Activated B cell treated with CpG ODN at 0.5 μM for 24 hours (primary cell): ENCODE measurements around the gene MYO10. TPM values are rescaled to one million over a fixed set of nuclear protein-coding genes. Genes with fewer than 3 reads are reported as not detected.
"Not testable (repeated sequence)": the region's sequence is repeated elsewhere in the genome, so short reads cannot be mapped to it uniquely, and the experiment has no call there.

Experiments
- ATAC-seq: fragments of 200-7000 bp; cut with Tn5 transposase; one replicate; pipeline ENCODE4 v1.10.0; 2021; ENCODE audit warnings: low read depth, mild to moderate bottlenecking, moderate library complexity
- CTCF ChIA-PET: fragments of 350-600 bp; sonication (Branson Sonifier 250); formaldehyde crosslinking; loops from one replicate; lab custom pipeline; 2021; ENCODE audit warnings: antibody characterized with exemption; lab: Charles Lee
- POLR2A ChIA-PET: fragments of 350-600 bp; sonication (Branson Sonifier 250); formaldehyde crosslinking; loops from one replicate; lab custom pipeline; 2021; ENCODE audit warnings: antibody characterized with exemption; lab: Charles Lee
- DNase-seq: peaks from one replicate; pipeline ENCODE4 v3.0.0; 2022
- H3K27ac Mint-ChIP-seq: one replicate; pipeline ENCODE4 v1.8.0; 2020; ENCODE audit warnings: mixed read lengths
- H3K27me3 Mint-ChIP-seq: one replicate; pipeline ENCODE4 v1.8.0; 2021; ENCODE audit warnings: mixed read lengths
- H3K36me3 Mint-ChIP-seq: one replicate; pipeline ENCODE4 v1.8.0; 2021; ENCODE audit warnings: low read depth, mixed read lengths
- H3K4me1 Mint-ChIP-seq: one replicate; pipeline ENCODE4 v1.8.0; 2021; ENCODE audit warnings: mixed read lengths
- H3K4me3 Mint-ChIP-seq: one replicate; pipeline ENCODE4 v1.8.0; 2020; ENCODE audit warnings: mild to moderate bottlenecking, mixed read lengths
- H3K9me3 Mint-ChIP-seq: one replicate; pipeline ENCODE4 v1.8.0; 2020; ENCODE audit warnings: mixed read lengths
- intact Hi-C: fragments of 100-400 bp; cut with micrococcal nuclease; formaldehyde crosslinking; loops from one replicate; pipeline ENCODE4 v1.15.1; 2024
- total RNA-seq: library from RNA; stranded (reverse); gene quantifications from 2 replicates; pipeline ENCODE4 v1.2.3, GENCODE V29; 2022
- TF ChIP-seq, protein P1 (sequence below): fragments of 200-600 bp; IDR thresholded peaks from one replicate; pipeline ENCODE4 v1.8.0; 2022; ENCODE audit warnings: antibody characterized with exemption, mild to moderate bottlenecking

MYO10 gene
- total RNA-seq, 1 donor from 2014 or later: 0.13 TPM

DNA sequence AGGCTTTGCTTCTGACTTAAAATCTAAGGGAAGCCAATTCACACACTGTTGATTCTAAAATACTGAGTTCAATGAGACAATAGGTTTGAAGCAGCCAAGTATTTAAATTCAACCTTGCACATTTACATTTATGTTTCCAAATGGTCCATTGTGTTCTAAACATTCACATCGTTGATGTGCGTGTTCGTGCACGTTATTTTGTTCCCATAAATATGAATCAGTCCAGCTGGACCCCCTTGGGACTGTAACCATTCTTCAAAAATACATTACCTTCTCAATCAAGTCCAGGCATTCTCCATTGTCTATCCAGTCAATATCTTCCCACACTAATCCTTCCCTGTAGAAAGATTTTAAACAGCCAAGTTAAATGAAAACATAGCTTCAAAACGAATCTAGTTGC, 172.9 kb downstream of the MYO10 start:
- ATAC-seq (no peak), DNase-seq (no peak)
- Mint-ChIP-seq H3K36me3 (no peaks in the 10 kb centered on the region), H3K9me3 (no peaks in the 10 kb centered on the region), H3K27me3 (no peaks in the 10 kb centered on the region), H3K4me3 (no peak overlapping the region), H3K4me1 (peaks cover 3% of the 10 kb centered on the region), H3K27ac (no peak overlapping the region)
- POLR2A ChIA-PET: no interaction called here
- CTCF ChIA-PET: no interaction called here
- TF ChIP-seq, protein P1, sequence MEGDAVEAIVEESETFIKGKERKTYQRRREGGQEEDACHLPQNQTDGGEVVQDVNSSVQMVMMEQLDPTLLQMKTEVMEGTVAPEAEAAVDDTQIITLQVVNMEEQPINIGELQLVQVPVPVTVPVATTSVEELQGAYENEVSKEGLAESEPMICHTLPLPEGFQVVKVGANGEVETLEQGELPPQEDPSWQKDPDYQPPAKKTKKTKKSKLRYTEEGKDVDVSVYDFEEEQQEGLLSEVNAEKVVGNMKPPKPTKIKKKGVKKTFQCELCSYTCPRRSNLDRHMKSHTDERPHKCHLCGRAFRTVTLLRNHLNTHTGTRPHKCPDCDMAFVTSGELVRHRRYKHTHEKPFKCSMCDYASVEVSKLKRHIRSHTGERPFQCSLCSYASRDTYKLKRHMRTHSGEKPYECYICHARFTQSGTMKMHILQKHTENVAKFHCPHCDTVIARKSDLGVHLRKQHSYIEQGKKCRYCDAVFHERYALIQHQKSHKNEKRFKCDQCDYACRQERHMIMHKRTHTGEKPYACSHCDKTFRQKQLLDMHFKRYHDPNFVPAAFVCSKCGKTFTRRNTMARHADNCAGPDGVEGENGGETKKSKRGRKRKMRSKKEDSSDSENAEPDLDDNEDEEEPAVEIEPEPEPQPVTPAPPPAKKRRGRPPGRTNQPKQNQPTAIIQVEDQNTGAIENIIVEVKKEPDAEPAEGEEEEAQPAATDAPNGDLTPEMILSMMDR: no peak
- intact Hi-C loops: no loop called here

DNA sequence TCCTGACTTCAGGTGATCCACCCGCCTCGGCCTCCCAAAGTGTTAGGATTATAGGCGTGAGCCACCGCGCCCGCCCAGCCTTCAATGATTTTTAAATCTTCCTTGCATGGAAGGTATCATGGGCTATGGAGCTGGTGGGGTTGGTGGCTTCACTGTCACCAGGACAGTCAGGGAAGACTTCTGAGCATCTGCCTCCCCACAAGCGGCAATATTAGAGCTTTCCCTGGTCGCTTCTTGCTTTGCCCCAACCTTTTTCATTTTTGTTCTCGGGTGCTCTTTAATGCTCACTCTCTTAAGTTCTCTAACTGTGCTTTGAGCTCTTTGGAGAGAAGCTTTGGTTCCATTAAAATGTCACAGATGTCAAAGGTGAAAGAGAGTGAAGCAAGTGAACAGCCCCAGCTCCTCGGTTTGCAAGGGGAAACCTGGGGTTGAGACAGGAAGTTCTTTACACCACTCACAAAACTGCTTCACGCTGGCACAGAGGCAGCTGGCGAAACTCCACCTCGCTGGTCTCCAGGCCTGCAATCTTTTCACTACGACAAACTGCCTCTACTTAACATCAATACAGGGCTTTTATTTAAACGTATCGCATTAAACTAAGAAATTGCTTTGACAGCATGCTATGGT, 176.8 kb downstream of the MYO10 start:
- ChIA-PET POLR2A (interaction anchor here (0.8 kb wide), 1 partner anchor 212 kb away, joined by 3 read pairs; no protein-coding TSS in a partner anchor), CTCF (no interaction called here)
- H3K4me3 Mint-ChIP-seq: no peak overlapping the region
- peaks cover 3% of the 10 kb centered on the region for H3K4me1 Mint-ChIP-seq
- no peak overlapping the region for H3K27ac Mint-ChIP-seq
- DNase-seq: no peak
- H3K27me3 Mint-ChIP-seq: no peaks in the 10 kb centered on the region
- ATAC-seq: no peak
- intact Hi-C loops: no loop called here
- TF ChIP-seq, protein P1: no peak
- H3K9me3 Mint-ChIP-seq: no peaks in the 10 kb centered on the region
- no peaks in the 10 kb centered on the region for H3K36me3 Mint-ChIP-seq

DNA sequence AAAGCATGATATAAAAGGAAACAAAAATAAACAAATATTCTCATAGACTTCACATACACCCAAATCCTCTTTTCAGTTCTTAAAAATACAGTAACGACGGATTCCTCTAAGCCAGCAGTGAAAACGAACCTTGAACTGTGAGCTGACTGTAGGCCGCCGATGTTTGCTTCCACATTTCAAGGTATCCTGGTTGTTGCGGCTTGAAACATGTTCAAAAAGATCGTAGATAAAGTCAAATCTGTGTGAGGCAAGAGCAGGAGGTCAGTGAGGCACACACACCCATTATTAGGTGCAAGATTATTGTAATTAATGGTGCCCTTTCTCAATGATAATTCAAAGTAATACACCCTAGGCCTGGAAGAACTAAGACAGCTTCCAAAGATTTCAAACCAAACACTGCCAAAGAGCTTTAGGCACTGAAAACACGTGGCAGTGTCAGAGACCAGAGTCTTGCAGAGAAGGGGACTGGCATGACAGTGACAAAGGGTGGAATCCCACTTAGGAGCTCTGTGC, 178.0 kb downstream of the MYO10 start:
- TF ChIP-seq, protein P1: no peak
- no peak overlapping the region for H3K27ac Mint-ChIP-seq
- H3K4me1 Mint-ChIP-seq: peaks cover 3% of the 10 kb centered on the region
- H3K4me3 Mint-ChIP-seq: no peak overlapping the region
- ChIA-PET POLR2A (no interaction called here), CTCF (no interaction called here)
- no peaks in the 10 kb centered on the region for H3K27me3 Mint-ChIP-seq
- intact Hi-C loops: no loop called here
- DNase-seq (no peak), ATAC-seq (no peak)
- no peaks in the 10 kb centered on the region for H3K9me3 Mint-ChIP-seq
- H3K36me3 Mint-ChIP-seq: no peaks in the 10 kb centered on the region

DNA sequence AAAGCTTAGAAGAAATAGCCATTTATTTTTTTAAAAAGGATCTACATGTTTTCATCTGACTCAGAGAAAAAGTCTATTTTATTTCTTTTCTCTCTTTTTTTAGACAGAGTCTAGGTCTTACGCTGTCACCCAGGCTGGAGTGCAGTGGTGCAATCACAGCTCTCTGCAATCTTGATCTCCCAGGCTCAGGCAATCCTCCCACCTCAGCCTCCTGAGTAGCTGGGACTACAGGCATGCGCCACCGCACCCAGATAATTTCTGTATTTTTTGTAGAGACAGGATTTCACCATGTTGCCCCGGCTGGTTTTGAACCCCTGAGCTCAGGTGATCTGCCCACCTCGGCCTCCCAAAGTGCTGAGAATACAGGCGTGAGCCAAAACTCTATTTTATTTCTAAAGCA, 178.5 kb downstream of the MYO10 start:
- H3K4me3 Mint-ChIP-seq, POLR2A ChIA-PET, H3K36me3 Mint-ChIP-seq, H3K27me3 Mint-ChIP-seq, ATAC-seq, intact Hi-C loops, H3K9me3 Mint-ChIP-seq, DNase-seq, CTCF ChIA-PET, H3K4me1 Mint-ChIP-seq, H3K27ac Mint-ChIP-seq: not testable (repeated sequence)

DNA sequence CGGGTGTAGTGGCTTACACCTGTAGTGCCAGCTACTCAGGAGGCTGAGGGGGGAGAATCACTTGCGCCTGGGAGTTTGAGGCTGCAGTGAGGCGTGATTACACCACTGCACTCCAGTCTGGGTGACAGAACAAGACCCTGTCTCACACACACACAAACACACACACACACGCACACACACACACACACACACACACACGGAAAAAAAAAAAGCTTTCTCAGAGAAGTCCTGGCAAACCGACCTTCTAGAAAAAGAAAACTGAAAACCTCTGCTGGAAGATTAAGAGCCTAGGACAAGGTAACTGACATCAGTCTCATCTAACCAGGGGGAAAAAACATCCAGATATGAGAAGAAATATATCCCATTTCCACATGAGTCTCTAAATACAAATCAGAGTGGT, 178.9 kb downstream of the MYO10 start:
- Mint-ChIP-seq H3K4me1 (peaks cover 3% of the 10 kb centered on the region), H3K27ac (no peak overlapping the region), H3K36me3 (no peaks in the 10 kb centered on the region), H3K4me3 (no peak overlapping the region), H3K27me3 (no peaks in the 10 kb centered on the region), H3K9me3 (no peaks in the 10 kb centered on the region)
- TF ChIP-seq, protein P1: no peak
- ATAC-seq (no peak), DNase-seq (no peak)
- intact Hi-C loops: no loop called here
- ChIA-PET POLR2A (no interaction called here), CTCF (no interaction called here)

DNA sequence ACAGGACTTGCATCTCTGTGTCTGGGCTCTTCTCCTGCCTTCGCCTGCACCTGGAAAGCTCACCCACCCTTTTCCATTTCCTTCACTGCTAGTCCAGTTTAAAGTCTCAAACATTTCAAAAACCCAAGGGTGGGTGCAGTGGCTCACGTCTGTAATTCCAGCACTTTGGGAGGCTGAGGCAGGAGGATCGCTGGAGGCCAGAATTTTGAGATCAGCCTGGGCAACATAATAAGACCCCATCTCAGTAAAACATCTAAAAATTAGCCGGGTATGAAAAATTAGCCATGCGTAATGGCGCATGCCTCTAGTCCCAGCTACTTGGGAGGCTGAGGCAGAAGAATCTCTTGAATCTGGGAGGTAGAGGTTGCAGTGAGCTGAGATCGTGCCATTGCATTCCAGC, 179.4 kb downstream of the MYO10 start:
- H3K27ac Mint-ChIP-seq: no peak overlapping the region
- intact Hi-C loops: no loop called here
- no peaks in the 10 kb centered on the region for H3K36me3 Mint-ChIP-seq
- ChIA-PET CTCF (no interaction called here), POLR2A (no interaction called here)
- no peaks in the 10 kb centered on the region for H3K27me3 Mint-ChIP-seq
- TF ChIP-seq, protein P1: no peak
- ATAC-seq (no peak), DNase-seq (no peak)
- peaks cover 3% of the 10 kb centered on the region for H3K4me1 Mint-ChIP-seq
- no peak overlapping the region for H3K4me3 Mint-ChIP-seq
- no peaks in the 10 kb centered on the region for H3K9me3 Mint-ChIP-seq
